ENCODE results near the gene LPCAT2. TPM values are rescaled to one million over a fixed set of nuclear protein-coding genes. Genes with fewer than 3 reads are reported as not detected.

Gene LPCAT2
- total RNA-seq, 1 donor from 2014 or later, result 1.8 TPM

DNA sequence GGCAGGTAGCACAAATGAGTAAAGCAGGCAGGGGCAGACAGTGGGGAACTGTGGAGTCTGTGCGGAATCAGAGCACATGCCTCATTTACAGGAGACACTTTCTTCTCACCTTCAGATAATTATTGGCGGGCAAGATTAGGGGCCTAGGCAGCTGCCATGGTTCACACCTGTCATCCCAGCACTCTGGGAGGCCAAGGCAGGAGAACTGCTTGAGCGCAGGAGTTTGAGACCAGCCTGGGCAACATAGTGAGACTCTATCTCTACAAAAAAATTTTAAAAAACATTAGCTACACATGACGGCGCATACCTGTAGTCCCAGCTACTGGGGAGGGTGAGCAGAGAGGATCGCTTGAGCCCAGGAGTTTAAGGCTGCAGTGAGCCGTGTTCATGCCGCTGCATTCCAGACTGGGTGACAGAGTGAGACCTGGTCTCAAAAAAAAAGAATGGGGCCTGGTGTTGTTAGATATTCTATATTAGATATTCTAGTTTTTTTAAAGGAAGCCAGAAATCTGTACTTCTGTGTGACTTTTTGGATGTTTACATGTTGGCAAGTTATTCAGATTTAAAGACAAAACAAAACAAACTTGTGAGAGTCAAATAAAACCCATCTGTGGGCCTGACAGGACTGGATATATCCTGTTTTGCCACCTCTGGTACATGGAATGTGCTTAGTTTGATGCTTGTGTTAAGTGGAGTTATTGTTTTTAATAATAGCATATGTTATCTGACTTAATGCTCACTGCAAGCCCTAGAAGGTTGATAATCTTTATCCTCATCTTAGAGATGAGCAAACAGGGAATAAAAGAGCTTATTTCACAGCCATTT, 4.9 kb upstream of the LPCAT2 start:
- TF ChIP-seq CTCF (IDR thresholded peaks at IDR 0.05; ENCODE audit: partially characterized antibody, unreplicated experiment), result no peak
- Mint-ChIP-seq H3K27me3 (ENCODE audit: unreplicated experiment) (peaks cover 4% of the 10 kb centered on the region), H3K4me1 (ENCODE audit: low read depth, unreplicated experiment) (peaks cover 11% of the 10 kb centered on the region), H3K36me3 (ENCODE audit: unreplicated experiment) (no peaks in the 10 kb centered on the region), H3K4me3 (ENCODE audit: unreplicated experiment) (no peak overlapping the region), H3K27ac (ENCODE audit: unreplicated experiment) (no peak overlapping the region), H3K9me3 (ENCODE audit: unreplicated experiment) (no peaks in the 10 kb centered on the region)
- DNase-seq, result no peak

- no peak for TF ChIP-seq CTCF (IDR thresholded peaks at IDR 0.05; ENCODE audit: partially characterized antibody, unreplicated experiment)
Measured at GRCh38 chr16:55505333-55506015, 3.4 kb upstream of the LPCAT2 start.

GRCh38 chr16:55506083-55506482, 2.8 kb upstream of the LPCAT2 start:
- H3K9me3 Mint-ChIP-seq (ENCODE audit: unreplicated experiment), result no peaks in the 10 kb centered on the region
- H3K27me3 Mint-ChIP-seq (ENCODE audit: unreplicated experiment), result peaks cover 8% of the 10 kb centered on the region

More at GRCh38 chr16:55505333-55506015, 3.4 kb upstream of the LPCAT2 start:
- Mint-ChIP-seq H3K36me3 (ENCODE audit: unreplicated experiment) (no peaks in the 10 kb centered on the region), H3K27me3 (ENCODE audit: unreplicated experiment) (peaks cover 8% of the 10 kb centered on the region), H3K4me1 (ENCODE audit: low read depth, unreplicated experiment) (peaks cover 10% of the 10 kb centered on the region), H3K9me3 (ENCODE audit: unreplicated experiment) (no peaks in the 10 kb centered on the region), H3K4me3 (ENCODE audit: unreplicated experiment) (no peak overlapping the region), H3K27ac (ENCODE audit: unreplicated experiment) (no peak overlapping the region)
- no peak for DNase-seq

DNA sequence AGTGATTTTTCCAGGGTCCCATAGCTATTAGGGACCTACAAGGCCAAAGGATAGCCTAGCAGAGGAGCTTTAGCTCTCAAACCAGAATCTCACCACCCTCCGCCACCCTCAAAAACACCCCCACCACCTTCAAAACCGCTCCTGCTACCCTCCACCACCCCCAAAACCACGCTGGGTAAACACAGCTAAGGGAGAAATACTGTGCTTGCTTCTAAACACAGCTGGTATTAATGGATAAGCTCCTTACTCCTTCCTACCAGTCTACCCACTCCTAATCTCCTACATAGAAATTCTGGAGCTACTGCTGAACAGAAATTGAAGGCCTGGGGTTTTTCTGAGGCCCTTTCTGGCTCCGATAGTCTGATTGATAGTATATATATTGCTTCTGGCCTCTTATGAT, 2.2 kb upstream of the LPCAT2 start:
- Mint-ChIP-seq H3K9me3 (ENCODE audit: unreplicated experiment) (no peaks in the 10 kb centered on the region), H3K27me3 (ENCODE audit: unreplicated experiment) (peaks cover 8% of the 10 kb centered on the region), H3K4me1 (ENCODE audit: low read depth, unreplicated experiment) (peaks cover 10% of the 10 kb centered on the region), H3K27ac (ENCODE audit: unreplicated experiment) (no peak overlapping the region), H3K4me3 (ENCODE audit: unreplicated experiment) (no peak overlapping the region), H3K36me3 (ENCODE audit: unreplicated experiment) (no peaks in the 10 kb centered on the region)
- TF ChIP-seq CTCF (IDR thresholded peaks at IDR 0.05; ENCODE audit: partially characterized antibody, unreplicated experiment), result no peak
- DNase-seq, result no peak

More at GRCh38 chr16:55506083-55506482, 2.8 kb upstream of the LPCAT2 start:
- Mint-ChIP-seq H3K4me1 (ENCODE audit: low read depth, unreplicated experiment) (peaks cover 10% of the 10 kb centered on the region), H3K27ac (ENCODE audit: unreplicated experiment) (no peak overlapping the region), H3K4me3 (ENCODE audit: unreplicated experiment) (no peak overlapping the region), H3K36me3 (ENCODE audit: unreplicated experiment) (no peaks in the 10 kb centered on the region)
- no peak for TF ChIP-seq CTCF (IDR thresholded peaks at IDR 0.05; ENCODE audit: partially characterized antibody, unreplicated experiment)
- no peak for DNase-seq
